Fibroblast of mammary gland (primary cell): Measurements from ENCODE around the gene SDR39U1.
"Not testable (repeated sequence)": the region's sequence is repeated elsewhere in the genome, so short reads cannot be mapped to it uniquely, and the experiment has no call there.

Experiments
- DNase-seq: peaks from one replicate; pipeline ENCODE4 v3.0.0-alpha.2; 2010; ENCODE audit warnings: low read depth
- H3K4me3 ChIP-seq: 2 replicates; pipeline ENCODE4 v1.5.1; 2011; ENCODE audit warnings: low read depth, mild to moderate bottlenecking, low read length, moderate library complexity; ENCODE audit not compliant: control insufficient read depth
- CTCF ChIP-seq: conservative IDR thresholded peaks from 2 replicates; pipeline ENCODE4 v1.5.1; 2011; ENCODE audit warnings: low read depth, low read length, inconsistent platforms; ENCODE audit not compliant: control insufficient read depth, insufficient read depth

The SDR39U1 gene

GRCh38 chr14:24473211-24473610 lies 30.6 kb upstream of the SDR39U1 start:
- DNase-seq, result no peak
- no peak overlapping the region for H3K4me3 ChIP-seq
- TF ChIP-seq CTCF, result no peak

- not testable (repeated sequence) for DNase-seq, H3K4me3 ChIP-seq
Observed at GRCh38 chr14:24470450-24470849, 27.9 kb upstream of the SDR39U1 start.

GRCh38 chr14:24465805-24466204 lies 23.2 kb upstream of the SDR39U1 start:
- DNase-seq, result no peak
- TF ChIP-seq CTCF, result no peak
- H3K4me3 ChIP-seq, result no peak overlapping the region

- no peak overlapping the region for H3K4me3 ChIP-seq
- no peak for TF ChIP-seq CTCF
- DNase-seq, result no peak
Observed at GRCh38 chr14:24465368-24465767, 22.8 kb upstream of the SDR39U1 start.

- TF ChIP-seq CTCF, result no peak
- DNase-seq, result no peak
Observed at GRCh38 chr14:24463884-24464785, 21.6 kb upstream of the SDR39U1 start.

GRCh38 chr14:24463017-24463883 lies 20.7 kb upstream of the SDR39U1 start:
- no peak overlapping the region for H3K4me3 ChIP-seq
- DNase-seq, result no peak
- TF ChIP-seq CTCF, result no peak

More at GRCh38 chr14:24463884-24464785, 21.6 kb upstream of the SDR39U1 start:
- no peak overlapping the region for H3K4me3 ChIP-seq

- TF ChIP-seq CTCF, result no peak
- no peak overlapping the region for H3K4me3 ChIP-seq
- no peak for DNase-seq
Observed at GRCh38 chr14:24461336-24461735, 18.8 kb upstream of the SDR39U1 start.
